Stomach (tissue), 9 donors: Measurements from ENCODE around the gene DLGAP1. TPM values are rescaled to one million over a fixed set of nuclear protein-coding genes. Genes with fewer than 3 reads are reported as not detected.

ENCODE experiments used
- DNase-seq, 2 donors: peaks; one replicate each; pipeline versions ENCODE4 v3.0.0 to v3.0.0-alpha.2; 2013 to 2019
- H3K27ac ChIP-seq, 5 donors: fragments of 200-600 bp in 4 of 5; sonication (generic) in 4 of 5; one replicate each; pipeline ENCODE4 v1.5.1; 2013 to 2019; ENCODE audit warnings: mild to moderate bottlenecking in 1 of 5, moderate library complexity in 1 of 5
- H3K27me3 ChIP-seq, 3 donors: fragments of 200-600 bp; sonication (generic); one replicate each; pipeline ENCODE4 v1.5.1; 2017 to 2019; ENCODE audit warnings: mixed run types in 1 of 3
- H3K36me3 ChIP-seq, 4 donors: fragments of 200-600 bp; sonication (generic); 1 replicate in 3 of 4; 2 replicates in 1 of 4; pipeline ENCODE4 v1.5.1; 2016 to 2019
- H3K4me1 ChIP-seq, 4 donors: fragments of 200-600 bp; sonication (generic); one replicate each; pipeline ENCODE4 v1.5.1; 2016 to 2019
- H3K4me3 ChIP-seq, 4 donors: fragments of 200-600 bp; sonication (generic) in 3 of 4; one replicate each; pipeline ENCODE4 v1.5.1; 2016 to 2019; ENCODE audit warnings: mild to moderate bottlenecking in 1 of 4
- H3K9me3 ChIP-seq, 4 donors: fragments of 200-600 bp; sonication (generic); one replicate each; pipeline ENCODE4 v1.5.1; 2016 to 2019
- EP300 ChIP-seq: sonication (generic); formaldehyde crosslinking; IDR thresholded peaks from one replicate; pipeline ENCODE4 v1.6.1; 2017; ENCODE audit warnings: antibody characterized with exemption
- POLR2A ChIP-seq, 4 donors: fragments of 450-650 bp; IDR thresholded peaks; one replicate each; pipeline ENCODE4 v1.6.1; 2016; ENCODE audit warnings: antibody characterized with exemption in 4 of 4, control low read depth in 2 of 4, mild to moderate bottlenecking in 1 of 4, moderate library complexity in 1 of 4
- POLR2AphosphoS5 ChIP-seq, 3 donors: sonication (generic); formaldehyde crosslinking; IDR thresholded peaks; one replicate each; pipeline ENCODE4 v1.6.1; 2016; ENCODE audit warnings: antibody characterized with exemption in 3 of 3
- WGBS, 5 donors: extraction: QIAGEN DNeasy Blood & Tissue Kit in 3 of 5; methylation state at CpG; one replicate each; pipeline versions ENCODE4 v1.1.5 to v1.1.7; 2013 to 2018; 5-methylcytosine and 5-hydroxymethylcytosine counted together
- intact Hi-C: fragments of 100-400 bp; cut with DNase I; formaldehyde crosslinking; loops from one replicate; pipeline ENCODE4 v1.15.1; 2023; ENCODE audit warnings: low total_unique reads
- polyA plus RNA-seq, 3 donors: library from polyadenylated mRNA; stranded (reverse); fragments of 200-250 nt; gene quantifications; one replicate each; pipeline ENCODE4 v1.2.3, GENCODE V29; 2013
- total RNA-seq, 5 donors: library from RNA; depleted of rRNA; stranded (reverse); fragments of >200 nt; gene quantifications; one replicate each; pipeline versions ENCODE4 v1.1.0 to v1.2.3, GENCODE V29; 2014 to 2016
- TF ChIP-seq, protein P1 (sequence below), 7 experiments: fragments of 450-650 bp in 4 of 7; fragments of 200-600 bp in 3 of 7; sonication (generic) in 3 of 7; IDR thresholded peaks; one replicate each; pipeline ENCODE4 v1.5.1; 2016 to 2019; ENCODE audit warnings: antibody characterized with exemption in 7 of 7, control low read depth in 2 of 7, mild to moderate bottlenecking in 1 of 7
- donor health status: healthy with polysubstance abuse.
- donor health status: Bipolar disorder and iron deficiency.
- donor health status: healthy.

Gene DLGAP1
- total and polyA plus RNA-seq, 8 donors, result 0.06 to 7.0 (median 1.3) TPM; not detected in 1

DNA sequence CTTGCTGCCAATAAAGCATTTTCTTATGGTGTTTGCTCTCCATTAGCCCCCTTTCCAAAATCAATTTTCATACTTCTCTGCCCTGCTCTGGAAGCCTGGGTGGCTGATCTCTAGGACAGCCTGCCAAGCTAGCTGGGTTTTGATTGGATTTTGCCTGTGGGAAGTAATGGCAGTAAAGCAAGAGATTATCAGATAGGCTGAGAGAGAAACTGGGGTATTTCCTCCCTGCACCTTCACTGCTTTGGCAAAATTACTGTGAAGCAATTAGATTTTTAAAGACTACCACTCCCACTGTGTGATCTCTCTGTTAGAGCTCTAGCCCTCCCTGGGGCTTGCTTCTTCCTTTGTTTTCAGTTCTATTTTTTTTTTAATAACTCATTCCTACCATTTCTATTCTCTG is 223.8 kb downstream of the DLGAP1 start:
- intact Hi-C loops, result no loop called here
- H3K4me1 ChIP-seq, result no peaks in the 10 kb centered on the region

DNA sequence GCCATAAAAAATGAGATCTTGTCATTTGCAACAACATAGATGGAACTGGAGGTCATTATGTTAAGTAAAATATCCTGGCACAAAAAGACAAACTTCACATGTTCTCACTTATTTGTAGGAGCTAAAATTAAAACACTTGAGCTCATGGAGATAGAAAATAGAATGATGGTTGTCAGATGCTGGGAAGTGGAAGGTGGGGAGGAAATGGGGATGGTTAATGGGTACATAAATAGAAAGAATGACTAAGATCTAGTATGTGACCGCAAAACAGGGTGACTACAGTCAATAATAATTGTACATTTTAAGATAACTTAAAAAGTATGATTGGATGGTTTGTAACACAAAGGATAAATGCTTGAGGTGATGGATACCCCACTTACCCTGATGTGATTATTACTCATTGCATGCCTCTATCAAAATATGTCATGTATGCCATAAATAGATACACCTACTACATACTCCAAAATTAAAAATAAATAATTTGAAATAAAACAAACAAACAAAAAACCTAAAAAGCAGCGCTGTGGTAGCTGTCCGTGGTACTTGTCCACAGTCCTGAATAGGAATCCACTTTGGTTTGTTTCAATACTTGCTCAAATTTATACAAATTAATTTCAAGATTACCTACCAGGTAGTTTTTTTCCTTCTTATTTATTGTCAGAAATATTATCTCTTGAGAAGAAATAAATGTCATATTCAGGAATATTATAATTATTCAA is 224.5 kb downstream of the DLGAP1 start:
- Histone ChIP-seq H3K9me3 (peaks cover 0 to 8% (median 4%) of the 10 kb centered on the region in 4 donors), H3K4me1 (no peaks in the 10 kb centered on the region), H3K27ac (no peak overlapping the region), H3K36me3 (no peaks in the 10 kb centered on the region), H3K27me3 (no peaks in the 10 kb centered on the region), H3K4me3 (no peak overlapping the region)
- no peak for DNase-seq
- 73 to 84% (median 78%) methylated on average over 3 of the region's 3 CpGs for WGBS, 5 donors
- TF ChIP-seq, protein P1, sequence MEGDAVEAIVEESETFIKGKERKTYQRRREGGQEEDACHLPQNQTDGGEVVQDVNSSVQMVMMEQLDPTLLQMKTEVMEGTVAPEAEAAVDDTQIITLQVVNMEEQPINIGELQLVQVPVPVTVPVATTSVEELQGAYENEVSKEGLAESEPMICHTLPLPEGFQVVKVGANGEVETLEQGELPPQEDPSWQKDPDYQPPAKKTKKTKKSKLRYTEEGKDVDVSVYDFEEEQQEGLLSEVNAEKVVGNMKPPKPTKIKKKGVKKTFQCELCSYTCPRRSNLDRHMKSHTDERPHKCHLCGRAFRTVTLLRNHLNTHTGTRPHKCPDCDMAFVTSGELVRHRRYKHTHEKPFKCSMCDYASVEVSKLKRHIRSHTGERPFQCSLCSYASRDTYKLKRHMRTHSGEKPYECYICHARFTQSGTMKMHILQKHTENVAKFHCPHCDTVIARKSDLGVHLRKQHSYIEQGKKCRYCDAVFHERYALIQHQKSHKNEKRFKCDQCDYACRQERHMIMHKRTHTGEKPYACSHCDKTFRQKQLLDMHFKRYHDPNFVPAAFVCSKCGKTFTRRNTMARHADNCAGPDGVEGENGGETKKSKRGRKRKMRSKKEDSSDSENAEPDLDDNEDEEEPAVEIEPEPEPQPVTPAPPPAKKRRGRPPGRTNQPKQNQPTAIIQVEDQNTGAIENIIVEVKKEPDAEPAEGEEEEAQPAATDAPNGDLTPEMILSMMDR (IDR thresholded peaks at IDR 0.05), result no peak
- TF ChIP-seq POLR2AphosphoS5 (IDR thresholded peaks at IDR 0.05), result no peak
- intact Hi-C loops, result no loop called here

More for the DNA sequence above, 223.8 kb downstream of the DLGAP1 start:
- Histone ChIP-seq H3K27ac (no peak overlapping the region), H3K4me3 (no peak overlapping the region), H3K9me3 (peaks cover 0 to 8% (median 4%) of the 10 kb centered on the region in 4 donors), H3K36me3 (no peaks in the 10 kb centered on the region), H3K27me3 (no peaks in the 10 kb centered on the region)
- TF ChIP-seq EP300, result no peak
- no peak for TF ChIP-seq POLR2AphosphoS5 (IDR thresholded peaks at IDR 0.05)
- TF ChIP-seq POLR2A (IDR thresholded peaks at IDR 0.05), result no peak
- TF ChIP-seq, protein P1 (IDR thresholded peaks at IDR 0.05), result no peak
- no peak for DNase-seq

DNA sequence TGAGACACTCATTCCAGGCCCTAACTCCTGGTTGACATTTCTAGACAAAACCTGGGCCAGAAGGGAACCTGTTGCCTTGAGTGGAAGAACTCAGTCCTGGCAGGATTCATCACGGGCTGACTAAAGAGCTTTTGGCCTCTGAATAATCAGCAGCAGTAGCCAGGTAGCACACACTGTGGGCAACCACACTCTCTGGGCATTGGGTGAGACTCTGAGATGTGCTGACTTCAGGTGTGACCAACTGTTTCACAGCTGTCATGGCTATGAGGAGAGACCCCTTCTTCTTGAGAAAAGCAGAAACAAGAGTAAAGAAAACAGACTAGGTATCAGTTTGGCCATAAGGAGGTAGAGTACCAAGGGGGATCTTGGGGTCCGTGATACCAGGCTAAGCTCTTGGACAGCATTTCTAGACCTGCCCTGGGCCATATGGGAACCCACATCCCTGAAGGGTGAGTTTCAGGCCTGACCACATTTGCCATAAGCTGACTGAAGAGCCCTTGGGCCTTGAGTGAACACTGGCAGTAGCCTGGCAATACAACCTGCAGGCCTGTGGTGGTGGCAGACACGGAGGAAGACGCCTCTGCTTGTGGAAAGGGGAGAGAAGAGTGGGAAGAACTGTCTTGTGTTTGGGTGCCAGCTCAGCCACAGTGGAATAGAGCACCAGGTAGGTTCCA is 230.9 kb downstream of the DLGAP1 start:
- intact Hi-C loops, result no loop called here
- 75 to 86% (median 78%) methylated on average over 4 of the region's 4 CpGs for WGBS, 5 donors
- no peaks in the 10 kb centered on the region for H3K4me1 ChIP-seq

DNA sequence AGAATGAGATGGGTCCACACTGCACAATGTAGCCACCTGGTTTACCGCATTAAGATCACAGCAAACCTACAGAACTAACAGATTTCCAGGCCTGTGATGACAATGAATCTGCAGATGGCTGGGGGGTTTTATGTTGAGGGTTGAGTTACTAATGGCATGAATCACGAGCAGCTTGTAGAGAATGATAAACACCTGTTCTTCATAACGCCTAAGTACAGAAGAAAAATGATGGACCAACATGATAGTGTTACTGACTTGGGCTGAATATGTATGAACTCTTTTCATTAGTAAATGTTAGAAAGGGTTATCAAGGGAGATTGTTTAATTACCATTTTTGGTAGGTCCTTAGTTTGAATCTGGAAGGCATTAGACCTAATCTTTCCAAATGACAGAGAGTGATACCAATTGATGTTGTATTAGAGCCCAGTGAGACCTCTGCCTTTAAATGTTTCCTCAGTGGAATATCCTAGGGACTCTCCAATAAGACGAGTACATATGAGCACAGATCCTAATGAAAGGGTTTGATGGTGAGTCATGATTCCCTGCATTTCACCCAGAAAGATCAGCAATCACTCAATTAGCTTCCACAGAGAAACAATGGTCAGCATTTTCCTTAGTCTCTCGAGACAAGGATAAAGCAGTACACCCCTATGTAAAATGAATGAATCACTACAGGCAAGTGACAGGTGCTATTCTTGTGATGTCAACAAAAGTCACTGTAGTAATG is 243.8 kb downstream of the DLGAP1 start:
- TF ChIP-seq POLR2A (IDR thresholded peaks at IDR 0.05) (no peak), EP300 (no peak), POLR2AphosphoS5 (IDR thresholded peaks at IDR 0.05) (no peak)
- TF ChIP-seq, protein P1 (IDR thresholded peaks at IDR 0.05), result no peak
- intact Hi-C loops, result no loop called here
- no peak for DNase-seq
- H3K4me1 ChIP-seq, result no peaks in the 10 kb centered on the region
- no peak overlapping the region for H3K4me3 ChIP-seq
- 60 to 73% (median 68%) methylated on average over 5 of the region's 5 CpGs for WGBS, 5 donors
- H3K27me3 ChIP-seq, result no peaks in the 10 kb centered on the region
- no peak overlapping the region for H3K27ac ChIP-seq
- H3K36me3 ChIP-seq, result no peaks in the 10 kb centered on the region
- H3K9me3 ChIP-seq, result peaks cover 0 to 4% (median 0%) of the 10 kb centered on the region in 4 donors

More for the DNA sequence above, 230.9 kb downstream of the DLGAP1 start:
- no peak for DNase-seq
- Histone ChIP-seq H3K36me3 (no peaks in the 10 kb centered on the region), H3K9me3 (peaks cover 0 to 19% (median 5%) of the 10 kb centered on the region in 4 donors), H3K27ac (no peak overlapping the region), H3K4me3 (no peak overlapping the region), H3K27me3 (no peaks in the 10 kb centered on the region)
- TF ChIP-seq POLR2A (IDR thresholded peaks at IDR 0.05), result no peak
- TF ChIP-seq, protein P1 (IDR thresholded peaks at IDR 0.05), result no peak
- no peak for TF ChIP-seq POLR2AphosphoS5 (IDR thresholded peaks at IDR 0.05)
- TF ChIP-seq EP300, result no peak
